HG02885 (cell line): ENCODE measurements around the gene NUP93.
"Not testable (repeated sequence)": the region's sequence is repeated elsewhere in the genome, so short reads cannot be mapped to it uniquely, and the experiment has no call there.

Experiments
- ATAC-seq: cut with Tn5 transposase; IDR thresholded peaks from one replicate; pipeline ENCODE4 v1.9.1; 2021; ENCODE audit warnings: mild to moderate bottlenecking; ENCODE audit not compliant: unreplicated experiment, poor library complexity

Gene NUP93

GRCh38 chr16:56708525-56709442 is 21.1 kb upstream of the NUP93 start:
- ATAC-seq, result no peak

DNA sequence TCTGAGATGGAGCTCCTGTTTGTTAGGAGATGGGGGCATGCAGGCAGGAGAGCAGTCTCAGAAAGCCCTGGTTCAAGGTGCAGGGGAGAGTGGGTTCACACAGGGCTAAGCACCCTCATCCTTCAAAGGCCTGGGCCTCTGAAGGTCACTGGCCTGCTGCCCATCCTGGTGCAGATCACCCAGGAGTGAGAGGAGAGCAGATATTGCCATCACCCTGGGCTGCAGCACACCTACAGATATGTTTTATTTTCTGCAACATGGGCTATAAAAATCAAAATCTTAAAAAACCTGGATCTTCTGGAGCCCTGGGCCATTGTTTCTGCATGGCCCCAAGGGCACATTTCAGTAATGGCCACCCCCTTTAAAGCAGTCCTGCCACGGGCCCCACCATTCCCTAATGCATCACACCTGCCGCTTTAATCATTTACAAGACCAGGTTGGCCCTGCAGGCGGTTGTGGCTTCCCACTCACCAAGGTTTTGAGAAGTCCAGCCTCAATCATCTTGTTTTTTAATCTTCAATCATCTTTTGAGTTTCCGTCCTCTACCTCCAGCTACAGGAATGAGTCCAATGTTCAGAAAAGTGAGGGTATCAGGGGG is 20.4 kb upstream of the NUP93 start:
- ATAC-seq, result no peak

DNA sequence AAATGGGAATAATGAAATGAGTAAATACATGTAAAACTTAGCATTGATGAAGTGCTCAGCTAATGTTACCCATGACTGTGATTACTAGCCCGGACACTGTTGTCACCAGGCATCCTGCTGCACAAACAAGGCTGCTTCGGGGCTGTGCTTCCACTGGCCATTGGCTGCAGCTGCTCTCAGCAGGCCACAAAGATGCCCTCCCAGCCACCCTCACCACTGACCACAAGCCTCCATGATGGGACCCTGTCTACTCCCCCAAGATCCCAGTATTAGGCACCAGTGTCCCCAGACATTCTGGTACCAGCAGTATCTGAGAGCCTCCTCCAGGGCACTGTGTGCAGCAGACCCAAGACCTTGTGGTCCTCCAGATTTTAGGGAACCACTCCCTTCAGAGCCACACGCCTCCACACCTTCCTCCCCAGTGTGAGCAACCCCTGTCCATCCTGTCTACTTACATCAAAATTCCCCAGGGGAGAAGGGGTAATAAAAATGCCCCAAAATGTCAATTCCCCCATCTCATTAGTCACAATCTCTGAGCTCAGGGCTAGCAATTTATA is 19.7 kb upstream of the NUP93 start:
- no peak for ATAC-seq

DNA sequence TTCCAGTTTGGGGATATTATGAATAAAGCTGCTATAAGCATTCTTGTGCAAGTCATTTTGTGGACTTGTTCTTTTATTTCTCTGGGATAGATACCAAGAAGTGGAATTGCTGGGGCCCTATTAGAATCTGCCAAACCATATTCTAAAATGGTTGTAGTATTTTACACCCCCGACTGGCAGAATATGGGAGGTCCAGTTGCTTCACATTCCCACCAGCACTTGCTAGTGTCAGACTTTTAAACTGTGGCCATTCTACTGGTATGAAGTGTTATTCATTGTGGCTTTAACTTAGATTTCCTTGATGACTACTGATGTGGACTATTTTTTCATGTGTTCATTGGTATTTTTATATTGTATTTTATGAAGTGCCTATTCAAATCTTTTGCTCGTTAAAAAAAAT is 18.1 kb upstream of the NUP93 start:
- ATAC-seq, result no peak

DNA sequence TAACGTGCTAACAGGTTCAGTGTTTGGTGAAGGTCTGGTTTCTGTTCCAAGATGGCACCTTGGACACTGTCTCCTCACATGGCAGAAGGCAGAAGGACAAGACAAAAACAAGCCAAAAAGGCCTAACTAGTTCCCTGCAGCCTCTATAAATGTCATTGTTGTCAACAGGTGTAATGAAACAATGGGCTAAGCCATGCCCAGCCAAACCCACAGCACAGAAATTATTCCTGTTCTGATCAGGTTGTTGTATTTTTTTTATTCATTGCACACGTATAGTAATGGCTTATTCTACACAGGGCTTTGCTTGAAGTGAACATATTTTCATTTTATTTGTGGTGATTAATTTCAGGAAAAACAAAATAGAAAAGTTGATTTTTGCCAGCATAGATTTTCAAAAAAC is 16.1 kb upstream of the NUP93 start:
- ATAC-seq, result no peak

- ATAC-seq, result no peak
These were observed 14.8 kb upstream of the NUP93 start for GRCh38 chr16:56715126-56715525.

GRCh38 chr16:56716761-56717160 is 13.2 kb upstream of the NUP93 start:
- no peak for ATAC-seq

DNA sequence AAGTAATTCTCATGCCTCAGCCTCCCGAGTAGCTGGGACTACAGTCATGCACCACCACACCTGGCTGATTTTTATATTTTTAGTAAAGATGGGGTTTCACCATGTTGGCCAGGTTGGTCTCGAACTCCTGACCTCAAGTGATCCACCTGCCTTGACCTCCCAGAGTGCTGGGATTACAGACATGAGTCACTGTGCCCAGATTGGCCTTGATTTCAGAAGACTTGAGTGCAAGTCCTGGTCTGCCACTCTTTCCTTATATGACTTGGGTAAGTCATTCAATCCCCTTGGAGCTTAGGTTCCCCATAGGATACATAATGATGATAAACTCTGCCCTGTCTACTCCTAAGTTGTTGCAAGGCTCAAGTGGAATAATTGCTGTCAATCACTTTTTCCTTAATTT is 12.4 kb upstream of the NUP93 start:
- not testable (repeated sequence) for ATAC-seq

DNA sequence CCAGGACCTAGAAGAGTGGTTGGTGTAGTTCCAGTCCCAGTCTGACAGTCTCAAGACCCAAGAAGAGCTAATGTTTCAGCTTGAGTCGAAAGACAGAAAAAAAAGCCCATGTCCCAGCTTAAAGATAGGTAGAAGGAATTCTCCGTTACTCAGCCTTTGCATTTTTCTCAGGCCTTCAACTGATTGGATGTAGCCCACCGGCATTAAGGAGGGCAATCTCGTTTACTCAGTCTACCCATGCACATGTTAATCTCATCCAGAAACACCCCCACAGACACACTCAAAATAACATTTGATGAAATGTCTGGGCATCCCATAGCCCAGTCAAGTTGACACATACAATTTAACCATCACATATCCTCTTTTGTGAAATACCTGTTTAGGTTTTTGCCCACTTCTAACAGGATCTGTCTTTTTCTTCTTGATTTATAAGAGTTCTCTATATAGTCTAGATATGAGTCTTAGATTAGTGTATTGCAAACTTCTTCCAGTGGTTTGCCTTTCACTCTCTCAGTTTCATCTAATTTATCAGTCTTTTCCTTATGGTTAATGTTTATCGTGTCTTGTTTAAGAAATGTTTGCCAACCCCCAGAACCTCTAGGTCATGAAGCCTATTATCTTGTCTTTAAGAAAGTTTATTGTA is 7.6 kb upstream of the NUP93 start:
- ATAC-seq, result no peak

GRCh38 chr16:56724191-56724590 is 5.7 kb upstream of the NUP93 start:
- no peak for ATAC-seq

GRCh38 chr16:56726283-56726682 is 3.6 kb upstream of the NUP93 start:
- no peak for ATAC-seq

DNA sequence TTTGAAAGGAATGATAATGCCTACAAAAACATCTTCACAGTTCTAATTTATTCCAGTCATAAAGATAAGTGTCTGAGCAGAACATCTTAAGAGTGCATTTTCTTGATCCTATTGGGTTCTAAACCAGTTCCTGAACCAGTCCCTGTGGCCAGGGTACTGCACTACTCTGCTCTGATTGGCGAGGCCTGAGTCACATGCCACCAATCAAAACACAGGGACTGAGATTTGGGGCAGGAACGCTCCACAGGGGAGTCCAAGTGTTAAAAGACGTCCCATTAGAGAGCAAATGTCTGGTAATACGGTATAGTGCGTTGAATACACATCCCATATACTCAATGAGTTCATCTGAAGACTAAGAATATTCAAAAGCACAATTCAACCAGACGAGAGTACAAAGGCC is 3.0 kb upstream of the NUP93 start:
- ATAC-seq, result no peak

- ATAC-seq, result no peak
These were observed 1.9 kb upstream of the NUP93 start for GRCh38 chr16:56728027-56728426.

- no peak for ATAC-seq
These were observed 772 bp upstream of the NUP93 start for GRCh38 chr16:56728980-56729734.

DNA sequence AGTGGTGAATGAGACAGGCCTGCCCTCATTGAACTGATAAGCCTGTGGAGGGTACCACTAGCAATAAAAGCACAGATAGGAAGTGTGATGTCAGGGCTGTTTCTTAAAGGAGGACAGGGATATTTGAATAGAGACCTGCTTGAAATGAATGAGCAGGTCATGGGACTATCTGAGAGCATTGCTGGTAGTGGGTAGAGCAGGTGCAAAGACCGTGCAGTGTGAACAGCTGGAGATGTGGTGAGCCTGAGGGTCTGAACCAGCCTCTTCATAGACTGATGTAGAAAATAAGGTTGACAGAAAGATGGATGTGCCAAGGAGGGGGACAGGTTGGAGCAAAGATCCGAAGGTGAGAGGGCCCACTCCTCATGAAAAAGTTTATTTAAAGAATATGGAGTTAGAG is 2.4 kb downstream of the NUP93 start:
- ATAC-seq, result peak; percentile 43

DNA sequence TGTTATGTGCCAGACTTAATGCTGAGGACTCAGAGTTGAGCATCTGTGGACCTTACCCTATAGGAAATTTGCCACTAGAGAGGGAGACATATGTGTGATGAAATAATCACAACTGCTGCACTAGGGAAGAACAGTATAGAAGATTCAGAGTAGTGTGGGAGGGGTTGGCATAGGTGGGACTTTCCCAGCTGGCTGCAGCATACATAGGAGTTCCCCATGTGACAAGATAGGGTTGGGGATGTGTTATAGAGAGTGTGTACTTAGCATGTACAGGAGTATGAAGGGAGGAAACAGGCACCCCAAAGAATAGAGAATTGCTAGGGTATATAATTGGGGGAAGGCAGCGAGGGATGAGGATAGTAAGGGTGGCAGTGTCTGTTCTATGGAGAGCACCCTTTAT is 2.9 kb downstream of the NUP93 start:
- peak; percentile 36 for ATAC-seq

DNA sequence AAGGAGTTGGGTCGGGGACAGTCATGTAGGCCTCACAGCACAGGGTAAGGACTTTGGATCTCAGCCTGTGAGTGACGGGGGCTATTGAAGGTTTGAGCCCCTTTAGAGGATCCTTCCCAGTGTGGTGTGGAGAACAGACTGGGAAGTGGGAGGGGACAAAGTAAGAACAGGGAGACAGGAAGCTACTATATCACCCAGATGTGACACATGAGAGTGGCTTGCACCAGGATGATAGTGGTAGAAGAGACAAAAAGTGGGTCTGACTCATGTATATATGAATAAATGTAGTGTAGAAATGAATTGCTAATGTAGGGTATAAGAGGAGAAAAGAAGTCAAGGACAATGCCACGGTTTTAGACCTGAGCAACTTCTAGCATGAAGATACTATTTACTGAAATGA is 4.5 kb downstream of the NUP93 start:
- ATAC-seq, result no peak

- no peak for ATAC-seq
These were observed 6.5 kb downstream of the NUP93 start for GRCh38 chr16:56736476-56736875.

DNA sequence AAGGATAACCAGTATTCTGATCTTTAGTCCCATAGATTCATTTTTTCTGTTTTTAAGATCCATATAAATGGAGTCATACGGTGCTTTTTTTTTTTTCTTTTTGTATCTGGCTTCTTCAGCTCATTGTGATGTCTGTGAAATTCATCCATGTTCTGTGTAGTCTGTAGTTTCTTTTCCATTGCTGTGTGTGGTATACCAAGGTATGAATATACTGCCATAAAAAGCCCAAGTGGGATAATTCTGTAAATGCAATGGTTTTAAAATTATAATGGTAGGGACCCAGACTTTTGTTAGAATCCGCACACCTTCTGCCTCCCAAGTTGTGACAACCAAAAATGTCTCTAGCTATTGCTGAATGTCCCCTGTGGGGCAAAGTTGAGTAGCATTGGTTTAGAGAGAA is 7.6 kb downstream of the NUP93 start:
- ATAC-seq, result no peak

GRCh38 chr16:56738221-56738620 is 8.3 kb downstream of the NUP93 start:
- ATAC-seq, result no peak
